ENCODE results near the gene KCNQ1. TPM values are rescaled to one million over a fixed set of nuclear protein-coding genes. Genes with fewer than 3 reads are reported as not detected.

Gene KCNQ1
- polyA plus RNA-seq, 2 donors, result 0.31 to 0.52 TPM

- Histone ChIP-seq H3K4me1 (ENCODE audit: control insufficient read depth in 2 of 2, insufficient read depth in 2 of 2, low read length in 1 of 2) (peaks cover 0 to 2% of the 10 kb centered on the region in 2 donors), H3K36me3 (ENCODE audit: control insufficient read depth in 2 of 2, insufficient read depth in 2 of 2, low read length in 1 of 2) (no peaks in the 10 kb centered on the region), H3K4me3 (ENCODE audit: low read depth in 1 of 2, low read length in 2 of 2) (no peak overlapping the region), H3K9me3 (ENCODE audit: control insufficient read depth in 2 of 2, insufficient read depth in 1 of 2, low read depth in 1 of 2, low read length in 1 of 2) (no peaks in the 10 kb centered on the region), H3K27me3 (ENCODE audit: control insufficient read depth in 1 of 2, insufficient read depth in 2 of 2, low read length in 2 of 2) (no peaks in the 10 kb centered on the region), H3K27ac (ENCODE audit: low read depth in 2 of 2, low read length in 1 of 2) (no peak overlapping the region)
- 33 to 34% methylated on average over 14 of the region's 14 CpGs for WGBS, 2 donors
Observed at GRCh38 chr11:2531277-2531986, 86.6 kb downstream of the KCNQ1 start.

- 72 to 76% methylated on average over 21 of the region's 21 CpGs for WGBS, 2 donors
- H3K9me3 ChIP-seq (ENCODE audit: control insufficient read depth in 2 of 2, insufficient read depth in 1 of 2, low read depth in 1 of 2, low read length in 1 of 2), result no peaks in the 10 kb centered on the region
- no peak overlapping the region for H3K27ac ChIP-seq (ENCODE audit: low read depth in 2 of 2, low read length in 1 of 2)
- H3K4me1 ChIP-seq (ENCODE audit: control insufficient read depth in 2 of 2, insufficient read depth in 2 of 2, low read length in 1 of 2), result peaks cover 0 to 2% of the 10 kb centered on the region in 2 donors
- no peak overlapping the region for H3K4me3 ChIP-seq (ENCODE audit: low read depth in 1 of 2, low read length in 2 of 2)
- no peaks in the 10 kb centered on the region for H3K27me3 ChIP-seq (ENCODE audit: control insufficient read depth in 1 of 2, insufficient read depth in 2 of 2, low read length in 2 of 2)
- no peaks in the 10 kb centered on the region for H3K36me3 ChIP-seq (ENCODE audit: control insufficient read depth in 2 of 2, insufficient read depth in 2 of 2, low read length in 1 of 2)
Observed at GRCh38 chr11:2531987-2532703, 87.3 kb downstream of the KCNQ1 start.

- Histone ChIP-seq H3K36me3 (ENCODE audit: control insufficient read depth in 2 of 2, insufficient read depth in 2 of 2, low read length in 1 of 2) (no peaks in the 10 kb centered on the region), H3K27ac (ENCODE audit: low read depth in 2 of 2, low read length in 1 of 2) (no peak overlapping the region), H3K4me1 (ENCODE audit: control insufficient read depth in 2 of 2, insufficient read depth in 2 of 2, low read length in 1 of 2) (peaks cover 0 to 2% of the 10 kb centered on the region in 2 donors), H3K9me3 (ENCODE audit: control insufficient read depth in 2 of 2, insufficient read depth in 1 of 2, low read depth in 1 of 2, low read length in 1 of 2) (no peaks in the 10 kb centered on the region), H3K27me3 (ENCODE audit: control insufficient read depth in 1 of 2, insufficient read depth in 2 of 2, low read length in 2 of 2) (no peaks in the 10 kb centered on the region), H3K4me3 (ENCODE audit: low read depth in 1 of 2, low read length in 2 of 2) (no peak overlapping the region)
- 19 to 20% methylated on average over 43 of the region's 43 CpGs for WGBS, 2 donors
Observed at GRCh38 chr11:2532704-2533586, 88.1 kb downstream of the KCNQ1 start.

- 61 to 67% methylated on average over 22 of the region's 22 CpGs for WGBS, 2 donors
- no peaks in the 10 kb centered on the region for H3K9me3 ChIP-seq (ENCODE audit: control insufficient read depth in 2 of 2, insufficient read depth in 1 of 2, low read depth in 1 of 2, low read length in 1 of 2)
- no peaks in the 10 kb centered on the region for H3K27me3 ChIP-seq (ENCODE audit: control insufficient read depth in 1 of 2, insufficient read depth in 2 of 2, low read length in 2 of 2)
- no peaks in the 10 kb centered on the region for H3K4me1 ChIP-seq (ENCODE audit: control insufficient read depth in 2 of 2, insufficient read depth in 2 of 2, low read length in 1 of 2)
- no peaks in the 10 kb centered on the region for H3K36me3 ChIP-seq (ENCODE audit: control insufficient read depth in 2 of 2, insufficient read depth in 2 of 2, low read length in 1 of 2)
- no peak overlapping the region for H3K27ac ChIP-seq (ENCODE audit: low read depth in 2 of 2, low read length in 1 of 2)
- H3K4me3 ChIP-seq (ENCODE audit: low read depth in 1 of 2, low read length in 2 of 2), result no peak overlapping the region
Observed at GRCh38 chr11:2533587-2534133, 88.9 kb downstream of the KCNQ1 start.

GRCh38 chr11:2534134-2534956 is 89.5 kb downstream of the KCNQ1 start:
- Histone ChIP-seq H3K27me3 (ENCODE audit: control insufficient read depth in 1 of 2, insufficient read depth in 2 of 2, low read length in 2 of 2) (no peaks in the 10 kb centered on the region), H3K27ac (ENCODE audit: low read depth in 2 of 2, low read length in 1 of 2) (no peak overlapping the region), H3K4me1 (ENCODE audit: control insufficient read depth in 2 of 2, insufficient read depth in 2 of 2, low read length in 1 of 2) (no peaks in the 10 kb centered on the region), H3K4me3 (ENCODE audit: low read depth in 1 of 2, low read length in 2 of 2) (no peak overlapping the region), H3K36me3 (ENCODE audit: control insufficient read depth in 2 of 2, insufficient read depth in 2 of 2, low read length in 1 of 2) (no peaks in the 10 kb centered on the region), H3K9me3 (ENCODE audit: control insufficient read depth in 2 of 2, insufficient read depth in 1 of 2, low read depth in 1 of 2, low read length in 1 of 2) (no peaks in the 10 kb centered on the region)
- WGBS, 2 donors, result 85 to 90% methylated on average over 31 of the region's 31 CpGs

- Histone ChIP-seq H3K4me3 (ENCODE audit: low read depth in 1 of 2, low read length in 2 of 2) (no peak overlapping the region), H3K27ac (ENCODE audit: low read depth in 2 of 2, low read length in 1 of 2) (no peak overlapping the region), H3K9me3 (ENCODE audit: control insufficient read depth in 2 of 2, insufficient read depth in 1 of 2, low read depth in 1 of 2, low read length in 1 of 2) (no peaks in the 10 kb centered on the region), H3K36me3 (ENCODE audit: control insufficient read depth in 2 of 2, insufficient read depth in 2 of 2, low read length in 1 of 2) (no peaks in the 10 kb centered on the region), H3K27me3 (ENCODE audit: control insufficient read depth in 1 of 2, insufficient read depth in 2 of 2, low read length in 2 of 2) (no peaks in the 10 kb centered on the region), H3K4me1 (ENCODE audit: control insufficient read depth in 2 of 2, insufficient read depth in 2 of 2, low read length in 1 of 2) (no peaks in the 10 kb centered on the region)
- 91 to 92% methylated on average over 15 of the region's 15 CpGs for WGBS, 2 donors
Observed at GRCh38 chr11:2534957-2535672, 90.3 kb downstream of the KCNQ1 start.

- Histone ChIP-seq H3K4me3 (ENCODE audit: low read depth in 1 of 2, low read length in 2 of 2) (no peak overlapping the region), H3K27me3 (ENCODE audit: control insufficient read depth in 1 of 2, insufficient read depth in 2 of 2, low read length in 2 of 2) (no peaks in the 10 kb centered on the region), H3K27ac (ENCODE audit: low read depth in 2 of 2, low read length in 1 of 2) (no peak overlapping the region), H3K36me3 (ENCODE audit: control insufficient read depth in 2 of 2, insufficient read depth in 2 of 2, low read length in 1 of 2) (no peaks in the 10 kb centered on the region), H3K4me1 (ENCODE audit: control insufficient read depth in 2 of 2, insufficient read depth in 2 of 2, low read length in 1 of 2) (no peaks in the 10 kb centered on the region), H3K9me3 (ENCODE audit: control insufficient read depth in 2 of 2, insufficient read depth in 1 of 2, low read depth in 1 of 2, low read length in 1 of 2) (no peaks in the 10 kb centered on the region)
- WGBS, 2 donors, result 91 to 93% methylated on average over 25 to 27 of the region's 27 CpGs
Observed at GRCh38 chr11:2535673-2536439, 91.0 kb downstream of the KCNQ1 start.

GRCh38 chr11:2536440-2536989 is 91.7 kb downstream of the KCNQ1 start:
- no peaks in the 10 kb centered on the region for H3K4me1 ChIP-seq (ENCODE audit: control insufficient read depth in 2 of 2, insufficient read depth in 2 of 2, low read length in 1 of 2)
- H3K4me3 ChIP-seq (ENCODE audit: low read depth in 1 of 2, low read length in 2 of 2), result no peak overlapping the region
- H3K9me3 ChIP-seq (ENCODE audit: control insufficient read depth in 2 of 2, insufficient read depth in 1 of 2, low read depth in 1 of 2, low read length in 1 of 2), result no peaks in the 10 kb centered on the region
- H3K36me3 ChIP-seq (ENCODE audit: control insufficient read depth in 2 of 2, insufficient read depth in 2 of 2, low read length in 1 of 2), result no peaks in the 10 kb centered on the region
- no peak overlapping the region for H3K27ac ChIP-seq (ENCODE audit: low read depth in 2 of 2, low read length in 1 of 2)
- 91% methylated on average over 19 of the region's 19 CpGs for WGBS, 2 donors
- no peaks in the 10 kb centered on the region for H3K27me3 ChIP-seq (ENCODE audit: control insufficient read depth in 1 of 2, insufficient read depth in 2 of 2, low read length in 2 of 2)

Data from esophagus (tissue), 2 donors.